AG04450 (cell line): ENCODE data around the gene ROCK2. TPM values are rescaled to one million over a fixed set of nuclear protein-coding genes. Genes with fewer than 3 reads are reported as not detected.
A peak's percentile ranks its signal among the peaks of the same experiment; 100 is the strongest.

Source experiments
- CTCF ChIA-PET: fragments of 300-600, 350-600 bp; formaldehyde crosslinking; extraction: SDS; loops from one replicate; lab custom pipeline; 2022; ENCODE audit warnings: antibody characterized with exemption, inconsistent platforms; lab: Charles Lee
- POLR2A ChIA-PET: fragments of 350-600 bp; formaldehyde crosslinking; extraction: SDS; loops from one replicate; lab custom pipeline; 2021; ENCODE audit warnings: antibody characterized with exemption, inconsistent platforms; lab: Yijun Ruan, JAX
- DNase-seq: peaks from one replicate; pipeline ENCODE4 v3.0.0-alpha.2; 2011; ENCODE audit warnings: low read depth, low spot score
- H3K27ac ChIP-seq: one replicate; pipeline ENCODE4 v1.5.1; 2012; ENCODE audit warnings: low read depth, low read length, control low read depth
- H3K27me3 ChIP-seq: one replicate; pipeline ENCODE4 v1.6.0; 2012; ENCODE audit warnings: low read length; ENCODE audit not compliant: control insufficient read depth, insufficient read depth
- H3K4me3 ChIP-seq: 2 replicates; pipeline ENCODE4 v1.5.1; 2011; ENCODE audit warnings: mild to moderate bottlenecking, low read depth, low read length, control low read depth
- H3K9me3 ChIP-seq: 2 replicates; pipeline ENCODE4 v1.5.1; 2012; ENCODE audit warnings: low read length; ENCODE audit not compliant: control insufficient read depth, insufficient read depth
- polyA plus RNA-seq: library from polyadenylated mRNA; depleted of rRNA; stranded (reverse); fragments of >200 nt; gene quantifications from 2 replicates; pipeline ENCODE4 v1.2.3, GENCODE V29; 2011
- TF ChIP-seq, protein P1 (sequence below): IDR thresholded peaks from 2 replicates; pipeline ENCODE4 v1.5.1; 2011; ENCODE audit warnings: low read depth, low read length, control low read depth, inconsistent platforms

The ROCK2 gene
- polyA plus RNA-seq, 1 experiment, result 28.2 TPM

GRCh38 chr2:11344956-11345677 lies 681 bp upstream of the ROCK2 start:
- H3K27me3 ChIP-seq, result no peaks in the 10 kb centered on the region
- ChIA-PET POLR2A (interaction anchor here (0.6 to 3.2 kb wide), 14 partner anchors 8 to 213 kb away, joined by 3 to 46 read pairs (median 4); partner anchors contain the start of genes E2F6 and SLC66A3), CTCF (no interaction called here)
- H3K27ac ChIP-seq, result peak overlapping the region; percentile 97
- peaks cover 3% of the 10 kb centered on the region; the same call in 1 of the 2 replicates for H3K9me3 ChIP-seq
- TF ChIP-seq, protein P1, sequence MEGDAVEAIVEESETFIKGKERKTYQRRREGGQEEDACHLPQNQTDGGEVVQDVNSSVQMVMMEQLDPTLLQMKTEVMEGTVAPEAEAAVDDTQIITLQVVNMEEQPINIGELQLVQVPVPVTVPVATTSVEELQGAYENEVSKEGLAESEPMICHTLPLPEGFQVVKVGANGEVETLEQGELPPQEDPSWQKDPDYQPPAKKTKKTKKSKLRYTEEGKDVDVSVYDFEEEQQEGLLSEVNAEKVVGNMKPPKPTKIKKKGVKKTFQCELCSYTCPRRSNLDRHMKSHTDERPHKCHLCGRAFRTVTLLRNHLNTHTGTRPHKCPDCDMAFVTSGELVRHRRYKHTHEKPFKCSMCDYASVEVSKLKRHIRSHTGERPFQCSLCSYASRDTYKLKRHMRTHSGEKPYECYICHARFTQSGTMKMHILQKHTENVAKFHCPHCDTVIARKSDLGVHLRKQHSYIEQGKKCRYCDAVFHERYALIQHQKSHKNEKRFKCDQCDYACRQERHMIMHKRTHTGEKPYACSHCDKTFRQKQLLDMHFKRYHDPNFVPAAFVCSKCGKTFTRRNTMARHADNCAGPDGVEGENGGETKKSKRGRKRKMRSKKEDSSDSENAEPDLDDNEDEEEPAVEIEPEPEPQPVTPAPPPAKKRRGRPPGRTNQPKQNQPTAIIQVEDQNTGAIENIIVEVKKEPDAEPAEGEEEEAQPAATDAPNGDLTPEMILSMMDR, result no peak
- H3K4me3 ChIP-seq, result peak overlapping the region; percentile 90
- peak; percentile 33 for DNase-seq

DNA sequence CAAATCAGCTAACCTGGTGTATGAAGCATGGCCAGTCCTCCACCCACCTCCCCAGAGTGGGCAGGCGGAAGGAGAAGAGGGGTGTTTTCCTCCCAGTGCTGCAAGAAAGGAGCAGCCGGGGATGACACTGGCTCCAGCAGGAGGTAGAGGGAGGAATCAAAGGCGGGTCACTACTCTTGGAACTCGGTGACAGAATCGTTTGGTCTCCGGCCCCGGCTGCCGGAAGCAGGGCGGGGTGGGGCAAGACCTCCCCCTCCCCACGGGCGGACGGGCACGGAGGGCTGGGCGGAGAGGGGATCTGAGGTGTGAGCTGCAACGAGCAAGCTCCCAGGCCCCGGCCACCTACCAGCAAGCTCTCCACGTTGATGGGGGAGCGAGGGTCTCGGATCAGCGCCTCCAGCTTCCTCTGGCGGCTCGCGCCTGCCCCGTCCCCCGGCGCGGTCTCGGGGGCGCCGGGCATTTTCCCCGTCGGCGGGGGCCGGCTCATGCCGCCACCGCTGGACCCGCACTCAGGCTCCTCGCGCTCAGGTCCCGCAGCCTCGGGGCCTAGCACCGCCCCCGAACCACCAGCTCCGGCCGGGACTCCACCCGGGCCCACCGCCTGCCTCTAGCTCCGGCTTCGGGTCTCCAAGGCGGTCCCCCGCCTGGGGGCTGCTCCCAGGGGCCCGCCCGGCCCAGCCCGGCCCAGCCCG lies 640 bp downstream of the ROCK2 start:
- Histone ChIP-seq H3K4me3 (peak overlapping the region; percentile 90), H3K27ac (peak overlapping the region; percentile 41), H3K27me3 (no peaks in the 10 kb centered on the region), H3K9me3 (peaks cover 3% of the 10 kb centered on the region; the same call in 1 of the 2 replicates)
- no peak for DNase-seq
- CTCF ChIA-PET, result interaction anchor here (1.1 kb wide), 1 partner anchor 109 kb away, joined by 3 read pairs; no protein-coding TSS in a partner anchor
- POLR2A ChIA-PET, result interaction anchor here (0.7 to 3.2 kb wide), 7 partner anchors 9 to 211 kb away, joined by 3 to 46 read pairs (median 5); partner anchors contain the start of gene SLC66A3
- TF ChIP-seq, protein P1, result no peak

GRCh38 chr2:11343368-11343649 lies 1.1 kb downstream of the ROCK2 start:
- Histone ChIP-seq H3K27me3 (no peaks in the 10 kb centered on the region), H3K4me3 (peak overlapping the region; percentile 90), H3K9me3 (peaks cover 3% of the 10 kb centered on the region; the same call in 1 of the 2 replicates), H3K27ac (peak overlapping the region; percentile 41)
- TF ChIP-seq, protein P1, result no peak
- POLR2A ChIA-PET, result interaction anchor here (3.2 kb wide), 1 partner anchor 31 kb away, joined by 46 read pairs; no protein-coding TSS in a partner anchor
- CTCF ChIA-PET, result interaction anchor here (1.1 kb wide), 1 partner anchor 109 kb away, joined by 3 read pairs; no protein-coding TSS in a partner anchor
- DNase-seq, result no peak

GRCh38 chr2:11342551-11343367 lies 1.7 kb downstream of the ROCK2 start:
- H3K9me3 ChIP-seq, result peaks cover 3% of the 10 kb centered on the region; the same call in 1 of the 2 replicates
- H3K4me3 ChIP-seq, result peak overlapping the region; percentile 90
- CTCF ChIA-PET, result interaction anchor here (1.1 to 1.4 kb wide), 2 partner anchors 69 to 108 kb away, joined by 3 to 4 read pairs; no protein-coding TSS in a partner anchor
- no peaks in the 10 kb centered on the region for H3K27me3 ChIP-seq
- TF ChIP-seq, protein P1, result no peak
- H3K27ac ChIP-seq, result peak overlapping the region; percentile 3
- DNase-seq, result peak; percentile 46
- POLR2A ChIA-PET, result interaction anchor here (0.9 to 1.0 kb wide), 2 partner anchors 23 to 32 kb away, joined by 3 to 6 read pairs; no protein-coding TSS in a partner anchor
